Mesenchymal stem cell (in vitro differentiated cells and primary cell): Measurements from ENCODE around the gene PKD2L2. TPM values are rescaled to one million over a fixed set of nuclear protein-coding genes. Genes with fewer than 3 reads are reported as not detected.

Experiments used
- DNase-seq: peaks from one replicate; pipeline ENCODE4 v3.0.0-alpha.2; 2013
- H2AFZ ChIP-seq: one replicate; pipeline ENCODE4 v1.6.1; 2013; ENCODE audit warnings: low read depth, mild to moderate bottlenecking, control low read depth, inconsistent platforms, low read length, moderate library complexity
- H2AK5ac ChIP-seq: 2 replicates; pipeline ENCODE4 v1.6.1; 2013; ENCODE audit warnings: low read length, moderate library complexity, mild to moderate bottlenecking, inconsistent platforms; ENCODE audit not compliant: severe bottlenecking
- H2BK120ac ChIP-seq: one replicate; pipeline ENCODE4 v1.6.1; 2013; ENCODE audit warnings: low read depth, mild to moderate bottlenecking, inconsistent platforms, low read length, moderate library complexity
- H2BK12ac ChIP-seq, 2 experiments: one replicate each; pipeline ENCODE4 v1.6.1; 2013; ENCODE audit warnings: inconsistent platforms in 2 of 2, low read length in 2 of 2, mild to moderate bottlenecking in 2 of 2, moderate library complexity in 2 of 2, control low read depth in 1 of 2
- H2BK15ac ChIP-seq: one replicate; pipeline ENCODE4 v1.6.1; 2013; ENCODE audit warnings: mild to moderate bottlenecking, low read depth, inconsistent platforms; ENCODE audit not compliant: poor library complexity, severe bottlenecking
- H2BK5ac ChIP-seq: 2 replicates; pipeline ENCODE4 v1.6.1; 2013; ENCODE audit warnings: low read depth, mild to moderate bottlenecking, low read length, control low read depth, inconsistent platforms; ENCODE audit not compliant: poor library complexity, severe bottlenecking
- H3K14ac ChIP-seq, 2 experiments: one replicate each; pipeline ENCODE4 v1.6.1; 2013; ENCODE audit warnings: inconsistent platforms in 2 of 2, low read length in 2 of 2, control low read depth in 1 of 2, mild to moderate bottlenecking in 1 of 2, moderate library complexity in 1 of 2
- H3K18ac ChIP-seq, 2 experiments: one replicate each; pipeline ENCODE4 v1.6.1; 2013; ENCODE audit warnings: inconsistent platforms in 2 of 2, low read length in 2 of 2, control low read depth in 1 of 2, low read depth in 1 of 2, mild to moderate bottlenecking in 1 of 2
- H3K23ac ChIP-seq, 2 experiments: one replicate each; pipeline ENCODE4 v1.6.1; 2013; ENCODE audit warnings: inconsistent platforms in 2 of 2, low read length in 2 of 2, mild to moderate bottlenecking in 2 of 2, moderate library complexity in 2 of 2, control low read depth in 1 of 2
- H3K27ac ChIP-seq: 2 replicates; pipeline ENCODE4 v1.5.1; 2013; ENCODE audit warnings: mild to moderate bottlenecking, moderate library complexity, low read length, control low read depth, inconsistent platforms; ENCODE audit not compliant: poor library complexity, severe bottlenecking
- H3K27me3 ChIP-seq, 2 experiments: 2 replicates each; pipeline versions ENCODE4 v1.6.1 to v1.7.0; 2013; ENCODE audit warnings: low read length in 2 of 2, mild to moderate bottlenecking in 2 of 2, moderate library complexity in 2 of 2, control low read depth in 1 of 2, inconsistent platforms in 1 of 2; ENCODE audit not compliant: control insufficient read depth in 1 of 2, insufficient read depth in 1 of 2
- H3K36me3 ChIP-seq, 2 experiments: 2 replicates each; pipeline versions ENCODE4 v1.6.1 to v1.7.0; 2013; ENCODE audit warnings: low read length in 2 of 2, control low read depth in 1 of 2, inconsistent platforms in 1 of 2, low read depth in 1 of 2, mild to moderate bottlenecking in 1 of 2; ENCODE audit not compliant: insufficient read depth in 2 of 2, control insufficient read depth in 1 of 2
- H3K4ac ChIP-seq, 2 experiments: one replicate each; pipeline ENCODE4 v1.6.1; 2013; ENCODE audit warnings: inconsistent platforms in 2 of 2, low read length in 2 of 2, mild to moderate bottlenecking in 2 of 2, moderate library complexity in 2 of 2, control low read depth in 1 of 2, low read depth in 1 of 2
- H3K4me1 ChIP-seq: 2 replicates; pipeline ENCODE4 v1.6.1; 2013; ENCODE audit warnings: low read depth, low read length, control low read depth; ENCODE audit not compliant: control insufficient read depth, insufficient read depth
- H3K4me2 ChIP-seq: 2 replicates; pipeline ENCODE4 v1.6.1; 2013; ENCODE audit warnings: low read length, mild to moderate bottlenecking, inconsistent platforms; ENCODE audit not compliant: poor library complexity, severe bottlenecking
- H3K4me3 ChIP-seq, 2 experiments: 2 replicates each; pipeline versions ENCODE4 v1.5.1 to v1.7.0; 2013; ENCODE audit warnings: low read length in 2 of 2, mild to moderate bottlenecking in 2 of 2, control low read depth in 1 of 2, low read depth in 1 of 2; ENCODE audit not compliant: insufficient read depth in 1 of 2
- H3K79me1 ChIP-seq: replicated peaks from 2 replicates; pipeline ENCODE4 v1.6.1; 2013; ENCODE audit warnings: mild to moderate bottlenecking, control low read depth, low read length, inconsistent platforms; ENCODE audit not compliant: poor library complexity, severe bottlenecking
- H3K9ac ChIP-seq: 2 replicates; pipeline ENCODE4 v1.7.0; 2013; ENCODE audit warnings: mild to moderate bottlenecking, low read length, moderate library complexity
- H3K9me3 ChIP-seq: 2 replicates; pipeline ENCODE4 v1.7.0; 2013; ENCODE audit warnings: mild to moderate bottlenecking, low read length; ENCODE audit not compliant: control insufficient read depth
- H4K8ac ChIP-seq: one replicate; pipeline ENCODE4 v1.6.1; 2013; ENCODE audit warnings: inconsistent platforms, mild to moderate bottlenecking, low read length, moderate library complexity
- H4K91ac ChIP-seq: one replicate; pipeline ENCODE4 v1.6.1; 2013; ENCODE audit warnings: mild to moderate bottlenecking, low read length, inconsistent platforms
- WGBS: methylation state at CpG from one replicate; pipeline ENCODE4 v1.1.7; 2013; ENCODE audit warnings: mixed read lengths; 5-methylcytosine and 5-hydroxymethylcytosine counted together
- polyA plus RNA-seq, 2 experiments: library from polyadenylated mRNA; stranded (reverse); fragments of 200-250 nt; gene quantifications; one replicate each; pipeline ENCODE4 v1.2.3, GENCODE V29; 2013

The PKD2L2 gene
- polyA plus RNA-seq (2013, experiment 1 of 2): not detected
- polyA plus RNA-seq (2013, experiment 2 of 2): not detected

DNA sequence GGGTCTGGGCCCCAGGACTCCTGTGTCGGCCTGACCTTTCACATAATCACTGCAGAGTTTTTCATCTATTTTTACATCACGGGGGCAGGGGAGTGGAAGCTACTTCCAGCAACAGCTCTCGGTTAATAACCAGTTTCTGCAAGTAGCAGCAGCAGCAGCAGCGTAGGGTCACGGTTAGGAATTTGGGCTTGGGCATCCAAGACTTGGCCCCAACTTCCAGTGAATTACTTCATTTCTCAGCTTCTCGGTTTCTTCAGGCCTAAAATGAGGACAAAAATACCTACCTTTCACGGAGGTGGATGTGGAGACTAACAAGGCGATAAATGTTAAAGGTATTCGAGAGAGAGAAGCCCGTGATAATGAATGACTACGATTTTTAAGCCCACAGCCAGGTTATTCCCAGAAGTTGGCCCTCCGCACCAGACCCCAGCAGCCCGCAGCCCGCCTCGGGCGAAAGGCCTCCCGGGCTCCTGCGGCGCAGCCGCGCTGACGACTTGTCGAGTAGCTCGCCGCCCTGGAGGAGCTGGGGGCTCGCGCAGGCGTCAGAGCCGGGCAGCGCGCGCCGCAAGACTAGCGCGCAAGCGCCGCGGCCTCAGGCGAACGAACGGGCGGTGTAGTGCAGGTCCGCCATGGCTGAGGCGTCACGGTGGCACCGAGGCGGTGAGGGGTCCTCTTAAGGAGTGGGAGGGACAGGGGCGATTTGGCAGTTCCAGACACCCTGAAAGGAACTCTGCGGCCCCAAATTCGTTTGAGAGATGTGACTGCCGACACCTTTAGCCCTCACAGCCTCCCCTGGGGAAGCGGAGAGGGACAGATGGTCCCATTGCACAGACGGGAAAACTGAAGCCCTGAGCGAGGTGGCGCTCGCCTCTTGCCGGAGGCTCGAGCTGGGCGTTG is at the start of gene PKD2L2:
Gene PKD2L2, plus strand, starts transcription at position 595 of the 897 bp plus-strand sequence. Its CDS starts 35 bp downstream, at position 630.
- Histone ChIP-seq H3K27ac (no peak within 1 kb of the TSS), H2BK15ac (no peak within 1 kb of the TSS), H3K4me3 (peak within 1 kb of the TSS in 1 of 2 experiments; percentile 83), H4K91ac (no peak within 1 kb of the TSS), H3K23ac (no peak within 1 kb of the TSS), H2BK120ac (no peak within 1 kb of the TSS), H2BK5ac (no peak within 1 kb of the TSS), H3K36me3 (no peaks in the 10 kb centered on the region), H3K18ac (no peak within 1 kb of the TSS), H3K4ac (no peak within 1 kb of the TSS), H3K27me3 (no peaks in the 10 kb centered on the region), H3K9me3 (no peaks in the 10 kb centered on the region), H3K9ac (peak within 1 kb of the TSS; percentile 88), H4K8ac (no peak within 1 kb of the TSS), H3K14ac (no peak within 1 kb of the TSS), H3K4me2 (no peak within 1 kb of the TSS), H3K4me1 (no peaks in the 10 kb centered on the region), H2BK12ac (no peak within 1 kb of the TSS), H2AFZ (no peak within 1 kb of the TSS), H3K79me1 (no peaks in the 10 kb centered on the region), H2AK5ac (no peak within 1 kb of the TSS)
- DNase-seq: no peak
- 95% methylated on average over 59 of the region's 59 CpGs for WGBS

DNA sequence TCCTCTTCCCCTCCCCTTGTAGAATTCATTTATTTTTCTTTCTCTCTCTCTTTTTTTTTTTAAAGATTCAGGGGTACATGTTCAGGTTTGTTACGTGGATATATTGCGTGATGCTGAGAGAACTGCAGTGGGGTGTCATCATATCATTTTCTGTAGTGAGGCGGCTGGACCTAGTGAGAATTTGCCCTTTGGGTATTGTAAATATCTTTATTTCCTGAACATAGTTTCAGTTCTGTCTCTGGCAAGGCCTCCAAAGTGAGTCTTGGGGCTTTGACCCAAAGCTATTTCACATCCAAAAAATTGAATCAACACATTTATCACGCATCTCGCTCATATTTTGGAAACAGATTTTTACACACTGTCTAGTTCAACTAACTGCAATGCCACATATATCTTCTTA is 47.0 kb upstream of the PKD2L2 start:
- H3K9me3 ChIP-seq: no peaks in the 10 kb centered on the region
- no peak overlapping the region for H2BK15ac ChIP-seq
- H3K14ac ChIP-seq: no peak overlapping the region
- no peak overlapping the region for H3K23ac ChIP-seq
- H3K9ac ChIP-seq: no peak overlapping the region
- no peak for DNase-seq
- H3K4me1 ChIP-seq: no peaks in the 10 kb centered on the region
- no peak overlapping the region for H2AK5ac ChIP-seq
- H2BK12ac ChIP-seq: no peak overlapping the region
- H4K91ac ChIP-seq: no peak overlapping the region
- no peak overlapping the region for H2BK120ac ChIP-seq
- H3K36me3 ChIP-seq: no peaks in the 10 kb centered on the region
- H3K27ac ChIP-seq: no peak overlapping the region
- H4K8ac ChIP-seq: no peak overlapping the region
- no peak overlapping the region for H3K4me2 ChIP-seq
- 86% methylated on average over 3 of the region's 5 CpGs for WGBS
- no peak overlapping the region for H3K18ac ChIP-seq
- no peak overlapping the region for H3K4ac ChIP-seq
- H2AFZ ChIP-seq: no peak overlapping the region
- no peaks in the 10 kb centered on the region for H3K27me3 ChIP-seq
- no peaks in the 10 kb centered on the region for H3K79me1 ChIP-seq
- H2BK5ac ChIP-seq: no peak overlapping the region
- H3K4me3 ChIP-seq: no peak overlapping the region

DNA sequence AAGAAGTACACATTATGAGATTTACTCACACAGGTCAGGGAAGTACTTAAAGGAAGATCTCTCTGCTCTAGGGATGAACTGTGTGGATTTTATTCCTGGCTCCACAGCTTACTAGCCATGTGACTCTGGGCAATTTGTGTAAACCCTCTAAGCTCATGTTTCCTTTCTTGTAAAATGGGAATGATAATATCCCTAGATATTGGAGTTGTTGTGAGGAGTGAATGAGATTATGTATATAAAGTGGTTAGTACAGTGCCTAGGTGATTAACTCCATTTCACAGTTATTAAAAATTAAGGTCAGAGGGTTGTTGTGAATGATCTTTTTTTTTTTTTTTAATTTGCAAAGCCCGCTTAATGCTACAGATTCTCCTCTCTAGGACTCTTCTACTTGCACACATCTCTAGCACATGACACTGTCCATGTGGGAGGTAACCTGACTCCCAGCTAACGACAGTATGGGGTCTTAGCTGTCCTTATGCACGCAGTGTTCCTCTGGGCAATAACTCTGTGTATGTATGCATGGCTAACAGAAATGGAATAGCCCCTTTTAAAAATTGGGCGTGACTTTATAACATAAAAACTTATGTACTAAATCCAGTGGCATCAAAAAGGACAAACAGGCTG is 45.5 kb upstream of the PKD2L2 start:
- Histone ChIP-seq H2BK5ac (no peak overlapping the region), H4K91ac (no peak overlapping the region), H2BK15ac (no peak overlapping the region), H4K8ac (no peak overlapping the region), H3K4me3 (no peak overlapping the region), H3K4me2 (no peak overlapping the region), H3K9ac (no peak overlapping the region), H2AK5ac (no peak overlapping the region), H3K79me1 (no peaks in the 10 kb centered on the region), H3K4me1 (no peaks in the 10 kb centered on the region), H3K4ac (no peak overlapping the region), H3K27ac (no peak overlapping the region), H3K27me3 (no peaks in the 10 kb centered on the region), H3K18ac (no peak overlapping the region), H2BK120ac (no peak overlapping the region), H3K9me3 (no peaks in the 10 kb centered on the region), H3K14ac (no peak overlapping the region), H3K36me3 (no peaks in the 10 kb centered on the region), H3K23ac (no peak overlapping the region), H2AFZ (no peak overlapping the region), H2BK12ac (no peak overlapping the region)
- 74% methylated on average over 2 of the region's 4 CpGs for WGBS
- DNase-seq: no peak

DNA sequence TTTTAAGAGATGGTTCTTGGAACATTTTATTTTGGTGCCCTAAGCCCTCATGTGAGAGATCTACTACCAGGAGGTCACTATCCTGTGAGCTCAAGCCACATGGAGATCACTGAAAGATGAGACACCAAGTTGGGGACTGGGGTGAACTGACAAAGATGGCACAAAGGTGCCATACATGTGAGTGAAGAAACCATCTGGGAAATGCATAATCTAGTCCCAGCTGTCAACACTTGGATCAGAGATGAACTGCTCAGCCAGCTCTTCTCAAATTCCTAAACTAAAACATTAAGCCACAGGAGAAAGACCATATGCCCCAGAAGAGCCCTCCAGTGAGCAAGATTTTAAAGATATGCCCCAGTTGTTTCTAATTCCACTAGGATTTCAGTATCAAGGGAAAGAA is 43.8 kb upstream of the PKD2L2 start:
- Histone ChIP-seq H3K79me1 (no peaks in the 10 kb centered on the region), H4K8ac (no peak overlapping the region), H2BK15ac (no peak overlapping the region), H2AFZ (no peak overlapping the region), H3K9me3 (no peaks in the 10 kb centered on the region), H3K4me1 (no peaks in the 10 kb centered on the region), H3K36me3 (no peaks in the 10 kb centered on the region), H3K27ac (no peak overlapping the region), H3K18ac (no peak overlapping the region), H3K4ac (no peak overlapping the region), H4K91ac (no peak overlapping the region), H3K23ac (no peak overlapping the region), H3K4me3 (no peak overlapping the region), H3K9ac (no peak overlapping the region), H2BK120ac (no peak overlapping the region), H2AK5ac (no peak overlapping the region), H3K27me3 (no peaks in the 10 kb centered on the region), H3K14ac (no peak overlapping the region), H2BK5ac (no peak overlapping the region), H3K4me2 (no peak overlapping the region), H2BK12ac (no peak overlapping the region)
- DNase-seq: no peak
